Mesenchymal stem cell (in vitro differentiated cells and primary cell): ENCODE data around the gene ADAMTSL5.
A peak's percentile ranks its signal among the peaks of the same experiment; 100 is the strongest.

ENCODE experiments used
- DNase-seq: peaks from one replicate; pipeline ENCODE4 v3.0.0-alpha.2; 2013
- H2AFZ ChIP-seq: one replicate; pipeline ENCODE4 v1.6.1; 2013; ENCODE audit warnings: low read depth, mild to moderate bottlenecking, control low read depth, inconsistent platforms, low read length, moderate library complexity
- H2AK5ac ChIP-seq: 2 replicates; pipeline ENCODE4 v1.6.1; 2013; ENCODE audit warnings: low read length, moderate library complexity, mild to moderate bottlenecking, inconsistent platforms; ENCODE audit not compliant: severe bottlenecking
- H2BK120ac ChIP-seq: one replicate; pipeline ENCODE4 v1.6.1; 2013; ENCODE audit warnings: low read depth, mild to moderate bottlenecking, inconsistent platforms, low read length, moderate library complexity
- H2BK12ac ChIP-seq, 2 experiments: one replicate each; pipeline ENCODE4 v1.6.1; 2013; ENCODE audit warnings: inconsistent platforms in 2 of 2, low read length in 2 of 2, mild to moderate bottlenecking in 2 of 2, moderate library complexity in 2 of 2, control low read depth in 1 of 2
- H2BK15ac ChIP-seq: one replicate; pipeline ENCODE4 v1.6.1; 2013; ENCODE audit warnings: mild to moderate bottlenecking, low read depth, inconsistent platforms; ENCODE audit not compliant: poor library complexity, severe bottlenecking
- H2BK5ac ChIP-seq: 2 replicates; pipeline ENCODE4 v1.6.1; 2013; ENCODE audit warnings: low read depth, mild to moderate bottlenecking, low read length, control low read depth, inconsistent platforms; ENCODE audit not compliant: poor library complexity, severe bottlenecking
- H3K14ac ChIP-seq, 2 experiments: one replicate each; pipeline ENCODE4 v1.6.1; 2013; ENCODE audit warnings: inconsistent platforms in 2 of 2, low read length in 2 of 2, control low read depth in 1 of 2, mild to moderate bottlenecking in 1 of 2, moderate library complexity in 1 of 2
- H3K18ac ChIP-seq, 2 experiments: one replicate each; pipeline ENCODE4 v1.6.1; 2013; ENCODE audit warnings: inconsistent platforms in 2 of 2, low read length in 2 of 2, control low read depth in 1 of 2, low read depth in 1 of 2, mild to moderate bottlenecking in 1 of 2
- H3K23ac ChIP-seq, 2 experiments: one replicate each; pipeline ENCODE4 v1.6.1; 2013; ENCODE audit warnings: inconsistent platforms in 2 of 2, low read length in 2 of 2, mild to moderate bottlenecking in 2 of 2, moderate library complexity in 2 of 2, control low read depth in 1 of 2
- H3K27ac ChIP-seq: 2 replicates; pipeline ENCODE4 v1.5.1; 2013; ENCODE audit warnings: mild to moderate bottlenecking, moderate library complexity, low read length, control low read depth, inconsistent platforms; ENCODE audit not compliant: poor library complexity, severe bottlenecking
- H3K27me3 ChIP-seq, 2 experiments: 2 replicates each; pipeline versions ENCODE4 v1.6.1 to v1.7.0; 2013; ENCODE audit warnings: low read length in 2 of 2, mild to moderate bottlenecking in 2 of 2, moderate library complexity in 2 of 2, control low read depth in 1 of 2, inconsistent platforms in 1 of 2; ENCODE audit not compliant: control insufficient read depth in 1 of 2, insufficient read depth in 1 of 2
- H3K36me3 ChIP-seq, 2 experiments: 2 replicates each; pipeline versions ENCODE4 v1.6.1 to v1.7.0; 2013; ENCODE audit warnings: low read length in 2 of 2, control low read depth in 1 of 2, inconsistent platforms in 1 of 2, low read depth in 1 of 2, mild to moderate bottlenecking in 1 of 2; ENCODE audit not compliant: insufficient read depth in 2 of 2, control insufficient read depth in 1 of 2
- H3K4ac ChIP-seq, 2 experiments: one replicate each; pipeline ENCODE4 v1.6.1; 2013; ENCODE audit warnings: inconsistent platforms in 2 of 2, low read length in 2 of 2, mild to moderate bottlenecking in 2 of 2, moderate library complexity in 2 of 2, control low read depth in 1 of 2, low read depth in 1 of 2
- H3K4me1 ChIP-seq: 2 replicates; pipeline ENCODE4 v1.6.1; 2013; ENCODE audit warnings: low read depth, low read length, control low read depth; ENCODE audit not compliant: control insufficient read depth, insufficient read depth
- H3K4me2 ChIP-seq: 2 replicates; pipeline ENCODE4 v1.6.1; 2013; ENCODE audit warnings: low read length, mild to moderate bottlenecking, inconsistent platforms; ENCODE audit not compliant: poor library complexity, severe bottlenecking
- H3K4me3 ChIP-seq, 2 experiments: 2 replicates each; pipeline versions ENCODE4 v1.5.1 to v1.7.0; 2013; ENCODE audit warnings: low read length in 2 of 2, mild to moderate bottlenecking in 2 of 2, control low read depth in 1 of 2, low read depth in 1 of 2; ENCODE audit not compliant: insufficient read depth in 1 of 2
- H3K79me1 ChIP-seq: replicated peaks from 2 replicates; pipeline ENCODE4 v1.6.1; 2013; ENCODE audit warnings: mild to moderate bottlenecking, control low read depth, low read length, inconsistent platforms; ENCODE audit not compliant: poor library complexity, severe bottlenecking
- H3K9ac ChIP-seq: 2 replicates; pipeline ENCODE4 v1.7.0; 2013; ENCODE audit warnings: mild to moderate bottlenecking, low read length, moderate library complexity
- H3K9me3 ChIP-seq: 2 replicates; pipeline ENCODE4 v1.7.0; 2013; ENCODE audit warnings: mild to moderate bottlenecking, low read length; ENCODE audit not compliant: control insufficient read depth
- H4K8ac ChIP-seq: one replicate; pipeline ENCODE4 v1.6.1; 2013; ENCODE audit warnings: inconsistent platforms, mild to moderate bottlenecking, low read length, moderate library complexity
- H4K91ac ChIP-seq: one replicate; pipeline ENCODE4 v1.6.1; 2013; ENCODE audit warnings: mild to moderate bottlenecking, low read length, inconsistent platforms
- WGBS: methylation state at CpG from one replicate; pipeline ENCODE4 v1.1.7; 2013; ENCODE audit warnings: mixed read lengths; 5-methylcytosine and 5-hydroxymethylcytosine counted together

Gene ADAMTSL5

GRCh38 chr19:1483131-1483978 lies 29.5 kb downstream of the ADAMTSL5 start:
- Histone ChIP-seq H4K8ac (no peak overlapping the region), H4K91ac (peak overlapping the region; percentile 18), H3K4ac (no peak overlapping the region), H3K23ac (no peak overlapping the region), H2BK5ac (no peak overlapping the region), H2BK12ac (no peak overlapping the region), H3K79me1 (no peaks in the 10 kb centered on the region), H2BK15ac (no peak overlapping the region), H3K36me3 (peaks cover 0 to 26% of the 10 kb centered on the region in 2 experiments), H2AFZ (no peak overlapping the region), H3K9me3 (no peaks in the 10 kb centered on the region), H3K27ac (no peak overlapping the region), H3K4me3 (no peak overlapping the region), H3K18ac (no peak overlapping the region), H3K9ac (no peak overlapping the region), H3K4me2 (no peak overlapping the region), H3K27me3 (no peaks in the 10 kb centered on the region), H3K14ac (no peak overlapping the region), H3K4me1 (peaks cover 2% of the 10 kb centered on the region), H2BK120ac (no peak overlapping the region), H2AK5ac (no peak overlapping the region)
- WGBS: 93% methylated on average over 74 of the region's 77 CpGs
- DNase-seq: no peak

- Histone ChIP-seq H4K8ac (no peak overlapping the region), H2AFZ (no peak overlapping the region), H3K36me3 (peaks cover under 1 to 26% of the 10 kb centered on the region in 2 experiments), H3K4ac (no peak overlapping the region), H3K18ac (peak overlapping the region in 1 of 2 experiments; percentile 25), H2BK120ac (no peak overlapping the region), H3K79me1 (peaks cover 2% of the 10 kb centered on the region), H3K23ac (no peak overlapping the region), H2BK15ac (no peak overlapping the region), H2BK5ac (no peak overlapping the region), H3K4me1 (peaks cover 6% of the 10 kb centered on the region), H3K27ac (no peak overlapping the region), H3K4me3 (no peak overlapping the region), H3K9ac (no peak overlapping the region), H2BK12ac (no peak overlapping the region), H3K14ac (no peak overlapping the region), H3K27me3 (no peaks in the 10 kb centered on the region), H3K4me2 (no peak overlapping the region), H2AK5ac (no peak overlapping the region), H4K91ac (peak overlapping the region; percentile 67), H3K9me3 (no peaks in the 10 kb centered on the region)
- 91% methylated on average over 37 of the region's 37 CpGs for WGBS
- no peak for DNase-seq
These were observed 30.3 kb downstream of the ADAMTSL5 start for GRCh38 chr19:1482361-1483130.

DNA sequence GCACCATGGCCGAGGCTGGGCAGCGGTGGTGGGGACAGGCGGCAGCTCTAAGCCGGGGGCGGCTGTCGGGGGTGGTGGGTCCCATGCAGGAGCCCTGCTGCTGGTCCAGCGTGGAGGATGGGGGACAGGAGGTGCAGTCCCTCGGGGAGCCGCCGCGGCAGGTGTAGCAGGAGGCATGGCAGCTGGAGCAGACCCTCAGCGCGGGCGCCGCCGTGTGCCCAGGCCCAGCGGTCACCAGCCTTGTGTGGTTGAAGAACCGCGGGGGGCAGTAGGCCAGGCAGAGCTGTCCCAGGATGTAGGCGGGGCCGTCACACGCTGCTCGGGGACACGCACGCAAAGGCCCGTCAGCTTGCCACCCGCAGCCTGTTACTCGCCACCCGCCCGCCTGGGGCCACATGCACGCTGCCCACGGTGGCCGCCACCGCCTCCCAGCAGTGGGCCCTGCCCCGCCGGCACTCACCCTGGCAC lies 30.9 kb downstream of the ADAMTSL5 start:
- H2BK15ac ChIP-seq: no peak overlapping the region
- H3K36me3 ChIP-seq: peaks cover 5 to 20% of the 10 kb centered on the region in 2 experiments
- H3K27ac ChIP-seq: no peak overlapping the region
- H3K4me3 ChIP-seq: no peak overlapping the region
- H2BK120ac ChIP-seq: no peak overlapping the region
- no peak overlapping the region for H2BK12ac ChIP-seq
- WGBS: 95% methylated on average over 31 of the region's 36 CpGs
- H2BK5ac ChIP-seq: no peak overlapping the region
- DNase-seq: no peak
- peak overlapping the region; percentile 67 for H4K91ac ChIP-seq
- H3K9ac ChIP-seq: no peak overlapping the region
- peaks cover 5% of the 10 kb centered on the region for H3K79me1 ChIP-seq
- H3K27me3 ChIP-seq: no peaks in the 10 kb centered on the region
- no peak overlapping the region for H3K23ac ChIP-seq
- no peak overlapping the region for H4K8ac ChIP-seq
- no peak overlapping the region for H3K14ac ChIP-seq
- H3K4ac ChIP-seq: no peak overlapping the region
- H3K18ac ChIP-seq: no peak overlapping the region
- no peak overlapping the region for H2AFZ ChIP-seq
- H3K9me3 ChIP-seq: no peaks in the 10 kb centered on the region
- H2AK5ac ChIP-seq: no peak overlapping the region
- H3K4me2 ChIP-seq: no peak overlapping the region
- H3K4me1 ChIP-seq: peaks cover 6% of the 10 kb centered on the region
